Loucy (cell line): ENCODE measurements around the gene MAX.
A peak's percentile ranks its signal among the peaks of the same experiment; 100 is the strongest.

ENCODE experiments used
- H2AFZ ChIP-seq: fragments of 200-600 bp; sonication (generic); 2 replicates; pipeline ENCODE4 v1.6.0; 2016; ENCODE audit warnings: antibody characterized with exemption, mild to moderate bottlenecking, low read length, moderate library complexity
- H3F3A ChIP-seq: fragments of 200-600 bp; 2 replicates; pipeline ENCODE4 v1.6.0; 2016; ENCODE audit warnings: antibody characterized with exemption, low read depth, mild to moderate bottlenecking
- H3K27me3 ChIP-seq: fragments of 200-600 bp; sonication (generic); 2 replicates; pipeline ENCODE4 v1.6.1; 2014; ENCODE audit warnings: low read length, mild to moderate bottlenecking; ENCODE audit not compliant: insufficient read depth, poor library complexity, severe bottlenecking
- H3K36me3 ChIP-seq: fragments of 200-600 bp; sonication (generic); 2 replicates; pipeline ENCODE4 v1.6.1; 2016; ENCODE audit warnings: low read length; ENCODE audit not compliant: insufficient read depth
- H3K4me1 ChIP-seq: fragments of 200-600 bp; sonication (generic); 2 replicates; pipeline ENCODE4 v1.5.1; 2014; ENCODE audit warnings: low read length, mild to moderate bottlenecking; ENCODE audit not compliant: insufficient read depth, poor library complexity, severe bottlenecking
- H3K4me2 ChIP-seq: fragments of 200-600 bp; sonication (generic); 2 replicates; pipeline ENCODE4 v1.6.0; 2014; ENCODE audit warnings: antibody characterized with exemption, low read length, low read depth, mild to moderate bottlenecking; ENCODE audit not compliant: poor library complexity, severe bottlenecking
- H3K4me3 ChIP-seq: fragments of 200-600 bp; sonication (generic); 2 replicates; pipeline ENCODE4 v1.5.1; 2014; ENCODE audit warnings: low read length, mild to moderate bottlenecking, mixed read lengths; ENCODE audit not compliant: poor library complexity, severe bottlenecking
- H3K79me2 ChIP-seq: fragments of 200-600 bp; sonication (generic); 2 replicates; pipeline ENCODE4 v1.6.1; 2014; ENCODE audit warnings: low read length; ENCODE audit not compliant: insufficient read depth
- H3K9ac ChIP-seq: fragments of 200-600 bp; sonication (generic); 2 replicates; pipeline ENCODE4 v1.6.0; 2014; ENCODE audit warnings: mild to moderate bottlenecking, low read depth, low read length, moderate library complexity; ENCODE audit not compliant: poor library complexity, severe bottlenecking
- H3K9me2 ChIP-seq: fragments of 200-600 bp; sonication (generic); replicated peaks from 2 replicates; pipeline ENCODE4 v1.6.1; 2016; ENCODE audit warnings: low read depth, low read length, mixed read lengths
- H3K9me3 ChIP-seq: fragments of 200-600 bp; sonication (generic); 2 replicates; pipeline ENCODE4 v1.6.1; 2014; ENCODE audit warnings: mild to moderate bottlenecking, antibody characterized with exemption, low read length, low read depth; ENCODE audit not compliant: insufficient read depth
- H4K20me1 ChIP-seq: fragments of 200-600 bp; sonication (generic); 2 replicates; pipeline ENCODE4 v1.6.0; 2014; ENCODE audit warnings: antibody characterized with exemption, low read length, mild to moderate bottlenecking; ENCODE audit not compliant: insufficient read depth, poor library complexity, severe bottlenecking
- CTCF ChIP-seq: fragments of 200-600 bp; sonication (generic); conservative IDR thresholded peaks from 2 replicates; pipeline ENCODE4 v1.5.1; 2014; ENCODE audit warnings: mild to moderate bottlenecking, antibody characterized with exemption, low read length
- EZH2phosphoT487 ChIP-seq: fragments of 200-600 bp; IDR thresholded peaks from 2 replicates; pipeline ENCODE4 v1.6.1; 2018; ENCODE audit warnings: antibody characterized with exemption, mild to moderate bottlenecking, moderate library complexity, borderline replicate concordance

Gene MAX

GRCh38 chr14:65106736-65107135, 4.4 kb upstream of the MAX start:
- no peak for TF ChIP-seq EZH2phosphoT487
- TF ChIP-seq CTCF, result no peak
- no peak overlapping the region for H2AFZ ChIP-seq
- no peaks in the 10 kb centered on the region for H3K79me2 ChIP-seq

GRCh38 chr14:65106316-65106715, 4.0 kb upstream of the MAX start:
- H3K4me2 ChIP-seq, result peak overlapping the region; percentile 49
- H3K9me3 ChIP-seq, result no peaks in the 10 kb centered on the region
- no peaks in the 10 kb centered on the region; the same call in 1 of the 2 replicates for H3F3A ChIP-seq
- no peak for TF ChIP-seq CTCF
- no peak for TF ChIP-seq EZH2phosphoT487
- H3K9ac ChIP-seq, result peak overlapping the region; percentile 23
- H2AFZ ChIP-seq, result no peak overlapping the region
- H3K4me3 ChIP-seq, result peak overlapping the region; percentile 24
- H3K27me3 ChIP-seq, result no peaks in the 10 kb centered on the region
- H3K4me1 ChIP-seq, result peaks cover 33% of the 10 kb centered on the region
- H4K20me1 ChIP-seq, result peaks cover 8% of the 10 kb centered on the region
- H3K79me2 ChIP-seq, result peaks cover 1% of the 10 kb centered on the region
- no peaks in the 10 kb centered on the region for H3K9me2 ChIP-seq
- H3K36me3 ChIP-seq, result no peaks in the 10 kb centered on the region

More at GRCh38 chr14:65106736-65107135, 4.4 kb upstream of the MAX start:
- Histone ChIP-seq H3K9ac (peak overlapping the region; percentile 23), H3F3A (no peaks in the 10 kb centered on the region; the same call in 1 of the 2 replicates), H3K9me3 (no peaks in the 10 kb centered on the region), H3K4me2 (peak overlapping the region; percentile 49), H4K20me1 (peaks cover 4% of the 10 kb centered on the region), H3K4me3 (peak overlapping the region; percentile 24), H3K27me3 (no peaks in the 10 kb centered on the region), H3K9me2 (no peaks in the 10 kb centered on the region), H3K4me1 (peaks cover 33% of the 10 kb centered on the region), H3K36me3 (no peaks in the 10 kb centered on the region)

GRCh38 chr14:65104791-65105190, 2.5 kb upstream of the MAX start:
- H2AFZ ChIP-seq, result no peak overlapping the region
- no peaks in the 10 kb centered on the region for H3K27me3 ChIP-seq

More at GRCh38 chr14:65104791-65105190, 2.5 kb upstream of the MAX start:
- no peak overlapping the region for H3K4me3 ChIP-seq
- no peaks in the 10 kb centered on the region; the same call in 1 of the 2 replicates for H3F3A ChIP-seq
- no peaks in the 10 kb centered on the region for H3K9me3 ChIP-seq
- H3K9me2 ChIP-seq, result no peaks in the 10 kb centered on the region
- H3K79me2 ChIP-seq, result peaks cover 15% of the 10 kb centered on the region
- peaks cover 44% of the 10 kb centered on the region for H3K4me1 ChIP-seq
- H3K4me2 ChIP-seq, result no peak overlapping the region
- H3K36me3 ChIP-seq, result no peaks in the 10 kb centered on the region
- TF ChIP-seq EZH2phosphoT487, result no peak
- TF ChIP-seq CTCF, result no peak
- H4K20me1 ChIP-seq, result peaks cover 19% of the 10 kb centered on the region
- no peak overlapping the region for H3K9ac ChIP-seq
